Muscle of arm (tissue), 12 donors: ENCODE results near the gene ANKLE2. TPM values are rescaled to one million over a fixed set of nuclear protein-coding genes. Genes with fewer than 3 reads are reported as not detected.
A peak's percentile ranks its signal among the peaks of the same experiment; 100 is the strongest.
"Not testable (repeated sequence)": the region's sequence is repeated elsewhere in the genome, so short reads cannot be mapped to it uniquely, and the experiment has no call there.

Experiments
- DNase-seq: peaks from one replicate; pipeline ENCODE4 v3.0.0-alpha.2; 2013
- polyA plus RNA-seq, 12 donors: library from polyadenylated mRNA; unstranded; fragments of 120-200 nt; gene quantifications; one replicate each; pipeline ENCODE4 v1.2.1, GENCODE V29; 2013; ENCODE audit not compliant: insufficient read length in 12 of 12

The ANKLE2 gene
- polyA plus RNA-seq, 12 donors: 28.4 to 66.6 (median 44.2) TPM; not detected in 1

- not testable (repeated sequence) for DNase-seq
These were observed 69.6 kb downstream of the ANKLE2 start for GRCh38 chr12:132692030-132692429.

GRCh38 chr12:132690112-132690511 lies 71.5 kb downstream of the ANKLE2 start:
- DNase-seq: no peak

GRCh38 chr12:132689227-132689626 lies 72.4 kb downstream of the ANKLE2 start:
- DNase-seq: no peak

- DNase-seq: peak; percentile 95
These were observed 74.1 kb downstream of the ANKLE2 start, which contains the start of the genes POLE and PXMP2 for GRCh38 chr12:132687211-132688164. TSS of gene POLE (minus strand) at chr12:132687342. CDS start at chr12:132687315, 27 bp downstream. TSS of gene PXMP2 (plus strand) at chr12:132687587. CDS start at chr12:132687671, 84 bp downstream.

- DNase-seq: peak; percentile 18
These were observed 74.8 kb downstream of the ANKLE2 start for GRCh38 chr12:132686825-132687210.

GRCh38 chr12:132685400-132685799 lies 76.2 kb downstream of the ANKLE2 start:
- no peak for DNase-seq

- no peak for DNase-seq
These were observed 84.1 kb downstream of the ANKLE2 start for GRCh38 chr12:132677492-132677891.

GRCh38 chr12:132675757-132676432 lies 85.7 kb downstream of the ANKLE2 start:
- DNase-seq: no peak

Other genes starting within 250 kb of the ANKLE2 start
- gene LRCOL1, start 151.2 kb downstream of the ANKLE2 start, polyA plus RNA-seq: under 1 TPM in 7 of 12 donors, not detected in 5; 0.24 to 0.52 (median 0.42) TPM
- gene P2RX2, start 143.1 kb downstream of the ANKLE2 start, polyA plus RNA-seq: under 1 TPM in 1 of 12 donors, not detected in 11; 0.87 TPM
- 10 to 100 TPM in 11 of 12 donors, not detected in 1; 20.6 to 61.5 (median 27.2) TPM for gene POLE, start 74.5 kb downstream of the ANKLE2 start, polyA plus RNA-seq
- gene PXMP2, start 74.2 kb downstream of the ANKLE2 start, polyA plus RNA-seq: 10 to 100 TPM in 11 of 12 donors, not detected in 1; 12.6 to 26.6 (median 17.2) TPM
- gene PGAM5, start 51.0 kb downstream of the ANKLE2 start, polyA plus RNA-seq: 10 to 100 TPM in 11 of 12 donors, not detected in 1; 15.7 to 21.5 (median 18.9) TPM
- gene GOLGA3, start 67.0 kb upstream of the ANKLE2 start, polyA plus RNA-seq: 10 to 100 TPM in 11 of 12 donors, not detected in 1; 29.6 to 59.2 (median 43.8) TPM
- gene CHFR, start 125.8 kb upstream of the ANKLE2 start, polyA plus RNA-seq: 10 to 100 TPM in 11 of 12 donors, not detected in 1; 14.0 to 31.7 (median 20.6) TPM
- gene ZNF605, start 194.5 kb upstream of the ANKLE2 start, polyA plus RNA-seq: 10 to 100 TPM in 11 of 12 donors, not detected in 1; 10.3 to 23.0 (median 14.9) TPM
- gene ZNF26, start 224.5 kb upstream of the ANKLE2 start, polyA plus RNA-seq: 10 to 100 TPM in 3 of 12 donors, 1 to 10 TPM in 8, not detected in 1; 6.0 to 10.8 (median 9.0) TPM